Hepatic stellate cell (primary cell): ENCODE measurements around the gene CRISPLD2.
"Not testable (repeated sequence)": the region's sequence is repeated elsewhere in the genome, so short reads cannot be mapped to it uniquely, and the experiment has no call there.

Experiments
- DNase-seq: peaks from one replicate; pipeline ENCODE4 v3.0.0; 2011; ENCODE audit warnings: low spot score

CRISPLD2 gene

DNA sequence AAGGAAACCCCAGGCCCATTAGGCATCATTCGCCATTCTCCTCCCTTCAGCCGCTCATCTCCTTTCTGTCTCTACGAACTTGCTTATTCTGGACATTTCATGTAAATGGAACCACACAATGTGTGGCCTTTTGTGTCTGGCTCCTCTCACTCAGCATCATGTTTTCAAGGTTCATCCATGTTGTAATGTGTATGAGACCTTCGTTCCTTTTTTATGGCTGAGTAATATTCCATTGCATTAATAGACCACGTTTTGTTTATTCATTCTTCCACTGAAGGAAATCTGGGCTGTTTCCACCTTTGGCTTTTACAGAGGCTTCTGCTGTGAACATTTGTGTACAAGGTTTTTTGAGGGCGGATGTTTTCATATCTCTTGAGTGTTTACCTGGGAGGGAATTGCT is 3.2 kb downstream of the CRISPLD2 start:
- DNase-seq = no peak

DNA sequence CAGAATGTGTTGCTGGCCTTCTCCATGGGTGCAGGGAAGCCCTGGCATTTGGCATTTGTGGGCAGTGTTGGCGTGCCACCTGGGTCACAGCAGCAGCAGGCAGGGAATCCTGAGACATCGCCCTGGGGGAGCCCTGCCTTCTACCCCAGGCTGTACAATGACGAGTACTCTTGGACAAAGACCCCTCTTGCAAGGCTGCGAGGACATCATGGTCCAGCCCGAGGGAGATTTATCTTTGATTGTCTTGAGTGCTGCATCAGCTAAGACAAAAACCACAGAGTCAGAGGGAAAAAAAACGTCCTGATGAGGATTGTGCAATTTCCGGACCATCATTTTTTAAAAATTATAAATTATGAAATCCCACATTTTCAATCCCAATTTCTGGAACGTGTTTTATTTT is 3.7 kb downstream of the CRISPLD2 start:
- DNase-seq = no peak

- DNase-seq = no peak
These were observed 4.1 kb downstream of the CRISPLD2 start for GRCh38 chr16:84823926-84824325.

- no peak for DNase-seq
These were observed 6.2 kb downstream of the CRISPLD2 start for GRCh38 chr16:84825896-84826557.

DNA sequence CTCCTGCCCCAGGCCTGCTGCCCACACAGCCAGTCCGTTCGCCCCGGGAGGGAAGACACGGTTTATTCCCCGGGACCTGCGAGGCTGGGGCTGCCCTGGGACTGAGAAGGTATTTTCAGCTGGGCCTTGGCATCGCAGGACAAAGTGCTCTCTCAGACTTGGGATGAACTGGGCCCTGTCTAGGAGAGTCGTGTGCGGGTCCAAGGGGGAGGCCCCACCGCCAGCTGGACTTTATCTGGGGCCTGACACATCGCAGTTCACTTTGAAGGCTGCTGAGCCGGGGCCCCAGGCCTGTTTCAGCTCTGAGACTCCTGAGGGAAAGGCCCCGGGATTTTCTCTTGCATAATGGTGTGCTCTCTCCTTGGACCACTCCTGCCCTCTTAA is 6.8 kb downstream of the CRISPLD2 start:
- DNase-seq = peak; percentile 64

DNA sequence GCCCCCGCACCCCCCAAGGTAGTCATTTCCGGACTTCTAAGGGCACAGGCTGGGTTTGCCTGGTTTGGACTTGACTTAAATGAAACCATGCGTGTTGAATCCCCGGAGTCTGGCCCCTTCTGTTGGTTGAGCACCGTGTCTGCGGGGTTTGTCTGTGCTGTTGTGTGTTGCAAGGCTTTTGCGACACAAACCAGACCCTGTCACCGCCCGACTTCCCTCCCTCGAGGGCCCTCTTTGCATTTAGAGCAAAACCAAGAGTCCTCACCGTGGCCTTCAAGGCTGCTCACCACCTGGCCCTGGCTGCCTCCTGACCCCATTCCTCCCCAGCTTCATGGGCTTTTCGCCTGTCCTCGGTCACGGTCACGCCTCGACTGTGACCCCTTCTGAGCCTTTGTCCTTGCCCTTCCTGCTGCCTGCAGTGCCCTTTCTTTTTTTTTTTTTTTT is 7.4 kb downstream of the CRISPLD2 start:
- no peak for DNase-seq

DNA sequence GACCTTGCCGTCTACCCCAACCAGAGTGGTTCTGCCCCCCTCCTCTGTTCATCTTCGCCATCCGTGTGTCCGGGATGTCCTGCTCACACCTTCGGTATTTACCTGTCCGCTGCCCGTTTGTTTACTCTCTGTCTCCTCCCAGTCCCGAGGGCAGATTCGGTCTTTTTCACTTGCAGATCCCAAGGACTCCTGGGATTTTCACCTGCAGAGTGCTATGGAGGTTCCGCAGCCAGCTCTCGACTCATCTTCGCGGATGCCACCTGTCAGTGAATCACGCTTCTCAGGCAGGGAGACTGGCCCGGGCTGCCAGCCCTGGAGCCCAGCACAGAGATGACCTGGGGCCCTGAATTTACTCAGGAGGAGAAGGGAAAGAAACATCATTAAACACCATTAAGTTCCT is 8.1 kb downstream of the CRISPLD2 start:
- DNase-seq = no peak

DNA sequence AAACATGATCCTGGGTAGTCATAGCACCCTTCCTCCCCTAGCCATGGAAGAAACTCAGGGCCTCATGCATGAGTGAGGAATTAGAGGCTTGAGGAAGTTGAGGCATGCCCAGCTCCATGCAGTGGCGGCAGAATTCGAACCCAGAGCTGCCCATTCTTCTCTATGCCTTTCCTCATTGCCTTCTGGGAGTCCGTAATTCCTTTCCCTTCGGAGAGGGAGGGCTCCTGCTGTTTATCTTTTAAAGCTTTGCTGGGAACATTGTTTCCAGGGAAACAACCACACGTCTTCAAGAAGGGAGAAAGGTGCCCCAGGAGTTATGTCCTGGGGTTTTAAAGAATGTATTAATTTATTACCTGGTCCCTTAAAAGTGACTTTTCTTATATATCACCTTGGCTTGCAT is 8.5 kb downstream of the CRISPLD2 start:
- DNase-seq = no peak

DNA sequence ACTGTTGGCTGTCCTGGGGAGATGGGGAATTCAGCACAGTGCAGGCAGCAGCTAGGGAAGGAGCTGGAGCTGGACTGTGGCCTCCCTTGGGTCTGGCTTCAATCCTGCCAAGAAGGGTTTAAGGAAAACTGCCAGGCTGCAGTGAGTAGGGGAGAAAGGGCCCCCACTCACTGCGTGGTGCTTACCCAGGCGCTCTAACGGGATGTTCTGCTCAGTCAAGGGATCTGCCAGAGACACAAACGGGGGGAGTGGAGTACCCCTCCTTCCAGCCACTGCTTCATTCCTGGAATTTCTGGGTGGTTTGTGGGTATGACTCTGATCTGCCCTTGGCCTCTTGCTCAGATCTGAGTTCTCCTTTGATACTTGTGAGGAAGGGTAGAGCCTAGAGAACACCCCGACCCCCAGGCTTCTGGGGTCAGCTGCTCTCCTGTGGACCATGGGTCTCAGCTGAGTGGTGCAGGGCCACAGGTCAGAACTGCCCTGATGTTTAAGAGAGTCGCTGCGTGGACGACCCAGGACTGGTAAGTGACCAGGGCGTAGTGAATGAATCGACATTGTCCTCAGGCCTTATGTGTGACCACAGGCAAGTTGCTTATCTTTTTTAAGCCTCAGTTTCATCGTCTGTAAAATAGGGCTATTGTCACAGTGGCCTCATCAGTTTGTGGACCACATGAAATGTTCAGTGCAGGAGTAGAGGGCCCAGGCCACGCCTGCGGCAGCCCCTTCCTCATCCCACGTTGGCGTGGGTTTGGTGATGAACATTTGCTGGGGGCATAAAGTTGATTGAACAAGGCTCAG is 9.6 kb downstream of the CRISPLD2 start:
- peak; percentile 80 for DNase-seq

DNA sequence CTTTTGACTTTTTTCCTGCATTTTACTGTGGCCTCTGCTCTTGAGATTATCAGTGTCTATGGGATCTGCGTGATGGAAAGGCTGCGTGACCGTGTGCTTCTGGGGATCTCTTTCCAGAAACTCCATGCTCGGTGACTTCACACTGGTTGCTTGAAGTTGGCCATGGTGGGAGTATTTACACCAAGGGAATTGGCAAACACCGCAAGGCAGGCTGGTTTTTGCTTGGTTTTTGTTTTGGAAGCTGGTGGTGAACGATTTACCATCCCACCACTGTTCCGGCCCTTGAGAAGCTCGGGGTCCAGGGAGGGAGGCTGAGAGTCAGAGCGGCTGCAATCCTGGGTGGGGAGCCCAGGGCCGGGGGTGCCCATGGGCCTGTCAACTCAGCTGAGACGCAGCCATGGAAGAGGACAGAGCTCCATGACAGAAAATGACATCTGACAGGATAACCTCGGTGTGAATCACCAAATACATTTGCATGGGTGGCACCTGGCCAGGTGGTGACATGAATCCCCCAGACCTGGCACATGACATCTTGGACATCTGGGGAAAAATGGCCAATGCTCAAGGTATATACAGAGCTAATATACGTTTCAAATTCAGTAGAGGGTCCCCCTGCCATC is 11.1 kb downstream of the CRISPLD2 start:
- DNase-seq = no peak

DNA sequence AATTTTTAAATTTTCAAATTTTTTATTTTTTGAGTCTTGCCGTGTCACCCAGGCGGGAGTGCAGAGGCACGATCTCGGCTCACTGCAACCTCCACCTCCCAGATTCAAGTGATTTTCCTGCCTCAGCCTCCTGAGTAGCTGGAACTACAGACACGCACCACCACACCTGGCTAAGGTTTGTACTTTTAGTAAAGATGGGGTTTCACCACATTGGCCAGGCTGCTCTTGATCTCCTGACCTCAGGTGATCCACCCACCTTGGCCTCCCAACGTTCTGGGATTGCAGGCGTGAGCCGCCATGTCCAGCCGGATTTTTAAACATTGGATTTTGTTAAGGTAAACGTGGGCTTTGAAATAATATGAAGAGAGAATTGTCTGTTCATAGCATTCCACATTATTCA is 11.9 kb downstream of the CRISPLD2 start:
- not testable (repeated sequence) for DNase-seq

DNA sequence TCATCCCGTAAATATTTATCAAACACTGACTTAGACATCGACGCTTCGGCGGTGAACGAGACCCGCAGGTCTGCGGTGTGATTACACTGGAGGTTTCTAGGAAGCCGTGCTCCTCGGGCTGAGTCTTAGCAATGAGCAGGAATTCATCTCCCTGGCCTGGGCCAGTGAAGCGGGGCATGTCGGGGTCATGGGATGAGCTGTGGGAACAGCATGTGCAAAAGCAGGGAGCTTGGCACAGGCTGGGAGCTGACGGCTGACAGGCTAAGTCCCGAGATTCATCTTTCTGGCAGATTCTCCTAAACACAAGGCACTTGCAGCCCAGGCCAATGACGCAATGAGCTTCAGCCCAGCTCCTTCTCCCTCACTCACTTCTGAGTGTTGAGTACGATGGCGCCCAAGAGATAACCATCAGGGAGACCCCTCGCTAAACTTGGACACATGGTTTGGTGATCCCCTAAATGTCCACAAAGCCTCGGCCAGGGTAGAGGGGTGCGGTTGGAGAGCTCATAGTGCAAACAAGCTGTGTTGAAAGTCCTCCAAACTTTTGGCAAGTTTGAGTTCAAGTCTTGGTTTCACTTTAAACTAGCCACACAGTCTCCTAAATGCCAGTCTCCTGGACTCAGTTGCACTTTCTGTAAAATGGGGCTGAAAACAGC is 12.8 kb downstream of the CRISPLD2 start:
- peak; percentile 91 for DNase-seq

DNA sequence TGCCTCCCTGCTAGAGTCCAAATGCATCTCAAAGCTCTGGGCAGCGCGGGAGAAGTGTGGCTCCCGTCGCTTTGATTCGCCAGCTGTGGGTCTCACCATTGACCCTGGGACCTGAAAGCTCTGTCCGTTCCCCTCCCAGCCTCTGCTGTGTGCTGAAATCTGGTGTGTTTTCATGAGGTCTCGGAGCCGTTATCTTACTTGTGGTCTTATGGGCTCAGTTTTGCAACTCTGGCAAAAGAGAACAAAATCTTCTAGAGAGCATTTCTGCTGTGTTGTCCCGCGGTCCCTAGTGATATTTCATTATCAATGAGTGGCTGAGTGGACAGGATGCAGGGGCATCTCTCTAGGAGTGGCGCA is 13.3 kb downstream of the CRISPLD2 start:
- no peak for DNase-seq

DNA sequence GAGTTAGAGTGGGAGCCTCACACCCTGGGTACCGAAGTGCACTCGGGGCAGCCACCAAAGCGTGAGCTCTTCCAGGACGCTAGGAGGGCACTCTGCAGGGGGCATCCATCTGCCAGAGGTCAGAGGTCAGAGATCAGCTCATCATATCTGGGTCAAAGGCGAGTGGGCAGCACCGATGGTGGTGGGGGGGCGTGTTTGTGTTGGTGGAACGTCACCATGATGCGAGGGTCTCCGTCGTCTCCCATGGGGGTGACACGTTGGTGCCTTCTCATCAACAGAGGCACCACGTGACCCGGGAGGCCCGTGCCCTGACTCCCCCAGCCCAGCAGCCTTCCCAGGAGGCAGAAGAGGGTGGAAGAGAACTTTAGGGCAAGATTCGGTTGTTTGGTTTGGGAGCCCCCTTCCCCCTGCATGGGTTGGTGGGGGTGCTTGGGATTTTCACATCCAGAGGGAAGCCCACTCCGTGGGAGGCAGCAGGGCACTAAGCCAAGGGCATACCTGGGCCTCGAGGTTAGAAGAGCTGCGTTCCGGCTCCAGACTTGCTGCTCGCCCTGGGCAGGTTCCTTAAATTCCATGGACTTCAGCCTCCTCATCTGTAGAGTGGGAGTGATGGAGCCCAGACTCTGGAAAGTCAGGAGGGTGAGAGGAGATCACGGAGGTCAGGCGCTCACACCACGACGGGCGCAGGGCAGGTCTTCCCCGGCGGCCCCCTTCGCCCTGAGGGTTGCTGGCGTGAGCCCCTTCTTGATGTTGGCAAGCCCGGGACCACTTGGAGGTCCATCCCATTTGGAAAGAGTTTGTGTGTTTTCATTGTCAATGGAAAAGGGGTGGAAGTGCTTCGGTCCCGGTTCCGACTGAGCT is 14.0 kb downstream of the CRISPLD2 start:
- DNase-seq = no peak

- no peak for DNase-seq
These were observed 14.6 kb downstream of the CRISPLD2 start for GRCh38 chr16:84834403-84834772.

GRCh38 chr16:84836234-84836647 is 16.5 kb downstream of the CRISPLD2 start:
- DNase-seq = peak; percentile 99

DNA sequence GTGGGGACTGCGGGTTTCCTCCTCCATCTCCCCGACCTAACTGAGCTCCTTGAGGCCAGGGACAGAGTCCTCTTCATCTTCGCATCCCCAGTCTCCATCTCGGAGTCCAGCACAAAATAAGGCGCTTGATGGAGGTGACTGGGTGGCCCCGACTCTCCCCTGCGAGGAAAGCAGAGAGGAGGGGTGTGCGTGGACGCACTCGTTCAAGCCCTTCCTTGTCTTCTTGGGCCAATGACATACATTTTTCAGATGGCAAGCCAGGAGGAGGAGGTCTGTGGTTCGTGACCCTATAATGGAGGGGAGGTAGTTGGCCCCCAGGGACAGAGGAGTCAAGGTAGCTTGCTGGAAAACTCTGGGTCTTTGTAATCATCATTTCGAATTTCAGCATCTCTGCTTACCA is 17.2 kb downstream of the CRISPLD2 start:
- DNase-seq = no peak

- DNase-seq = no peak
These were observed 18.7 kb downstream of the CRISPLD2 start for GRCh38 chr16:84838383-84838948.

DNA sequence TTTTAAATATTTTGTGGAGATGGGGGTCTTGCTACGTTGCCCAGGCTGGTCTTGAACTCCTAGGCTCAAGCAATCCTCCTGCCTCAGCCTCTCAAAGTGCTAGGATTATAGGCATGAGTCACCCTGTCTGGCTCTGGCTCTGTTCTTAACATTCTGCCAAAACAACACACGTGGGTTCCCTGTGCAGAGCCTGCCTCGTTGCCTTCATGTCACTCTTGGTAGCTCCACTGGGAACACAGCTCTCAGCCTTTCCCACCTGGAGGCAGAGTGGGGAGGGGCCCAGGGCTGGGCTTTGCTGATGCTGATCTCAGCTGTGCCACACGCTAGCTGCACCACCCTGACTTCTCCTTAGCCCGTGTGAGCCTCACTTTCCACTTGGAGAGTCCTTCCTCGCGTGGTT is 19.3 kb downstream of the CRISPLD2 start:
- no peak for DNase-seq

GRCh38 chr16:84839956-84840355 is 20.2 kb downstream of the CRISPLD2 start:
- peak; percentile 75 for DNase-seq
